Measurements from ENCODE around the gene COL12A1. TPM values are rescaled to one million over a fixed set of nuclear protein-coding genes. Genes with fewer than 3 reads are reported as not detected.

COL12A1 gene
- total RNA-seq, 6 experiments from 2014 or later = 1.1 to 4.4 (median 3.0) TPM

DNA sequence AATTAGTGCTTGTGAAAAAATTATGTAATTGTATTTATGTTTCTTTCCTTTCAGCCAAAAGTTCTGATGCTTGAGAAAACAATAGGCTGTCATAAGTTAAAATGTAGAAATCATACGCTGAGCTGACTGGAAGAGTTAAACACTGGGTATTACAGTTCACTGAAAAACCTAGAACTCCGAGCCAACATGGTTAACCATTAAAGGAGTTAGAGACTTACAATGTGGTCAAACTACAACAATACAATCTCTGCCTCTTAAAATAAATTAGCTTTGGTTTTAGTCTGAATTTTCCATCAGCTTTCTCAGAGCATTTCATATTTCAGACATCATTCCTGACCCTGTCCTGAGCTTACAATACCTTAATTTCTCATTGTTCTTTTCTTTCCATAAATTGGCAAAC, 91.0 kb downstream of the COL12A1 start:
- intact Hi-C loops (cut with DNase I) = no loop called here
- H3K36me3 ChIP-seq = no peaks in the 10 kb centered on the region
- no peak for DNase-seq
- ATAC-seq = peak in 3 of 4 donors; percentile 62 to 81 (median 76)
- no peak overlapping the region for H3K4me3 ChIP-seq
- 13% methylated on average over 2 of the region's 2 CpGs for WGBS (ENCODE audit: insufficient coverage, low coverage, low lambda C conversion rate, missing lambda C conversion rate)
- H3K27ac ChIP-seq = no peak overlapping the region
- no peaks in the 10 kb centered on the region for H3K9me3 ChIP-seq
- no peaks in the 10 kb centered on the region for H3K27me3 ChIP-seq
- H3K4me1 ChIP-seq = no peaks in the 10 kb centered on the region
- TF ChIP-seq, protein P1, sequence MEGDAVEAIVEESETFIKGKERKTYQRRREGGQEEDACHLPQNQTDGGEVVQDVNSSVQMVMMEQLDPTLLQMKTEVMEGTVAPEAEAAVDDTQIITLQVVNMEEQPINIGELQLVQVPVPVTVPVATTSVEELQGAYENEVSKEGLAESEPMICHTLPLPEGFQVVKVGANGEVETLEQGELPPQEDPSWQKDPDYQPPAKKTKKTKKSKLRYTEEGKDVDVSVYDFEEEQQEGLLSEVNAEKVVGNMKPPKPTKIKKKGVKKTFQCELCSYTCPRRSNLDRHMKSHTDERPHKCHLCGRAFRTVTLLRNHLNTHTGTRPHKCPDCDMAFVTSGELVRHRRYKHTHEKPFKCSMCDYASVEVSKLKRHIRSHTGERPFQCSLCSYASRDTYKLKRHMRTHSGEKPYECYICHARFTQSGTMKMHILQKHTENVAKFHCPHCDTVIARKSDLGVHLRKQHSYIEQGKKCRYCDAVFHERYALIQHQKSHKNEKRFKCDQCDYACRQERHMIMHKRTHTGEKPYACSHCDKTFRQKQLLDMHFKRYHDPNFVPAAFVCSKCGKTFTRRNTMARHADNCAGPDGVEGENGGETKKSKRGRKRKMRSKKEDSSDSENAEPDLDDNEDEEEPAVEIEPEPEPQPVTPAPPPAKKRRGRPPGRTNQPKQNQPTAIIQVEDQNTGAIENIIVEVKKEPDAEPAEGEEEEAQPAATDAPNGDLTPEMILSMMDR (IDR thresholded peaks at IDR 0.05) = no peak
- TF ChIP-seq POLR2A (IDR thresholded peaks at IDR 0.05) = no peak

DNA sequence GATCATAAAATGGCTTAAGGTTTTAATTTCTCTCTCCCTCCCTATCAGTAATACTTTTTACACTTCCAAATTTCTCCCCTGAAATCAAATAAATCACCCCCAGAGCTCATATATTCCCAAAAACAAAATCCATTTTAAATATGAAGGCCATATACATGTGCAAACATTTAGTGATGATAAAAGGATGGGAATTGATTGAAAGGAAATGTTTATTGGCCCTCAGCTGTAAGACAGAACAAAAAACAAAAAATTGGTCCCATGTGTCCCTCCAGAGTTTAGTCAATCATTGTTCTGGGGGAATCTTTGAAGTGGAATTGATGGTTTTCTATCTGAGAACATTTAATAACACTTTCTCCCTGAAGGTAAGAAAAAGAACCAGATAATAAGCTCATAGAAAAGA, 91.7 kb downstream of the COL12A1 start:
- no peaks in the 10 kb centered on the region for H3K36me3 ChIP-seq
- H3K4me1 ChIP-seq = no peaks in the 10 kb centered on the region
- no peaks in the 10 kb centered on the region for H3K27me3 ChIP-seq
- H3K4me3 ChIP-seq = no peak overlapping the region
- intact Hi-C loops (cut with DNase I) = no loop called here
- no peaks in the 10 kb centered on the region for H3K9me3 ChIP-seq
- no peak for ATAC-seq
- no peak for TF ChIP-seq POLR2A (IDR thresholded peaks at IDR 0.05)
- TF ChIP-seq, protein P1 (IDR thresholded peaks at IDR 0.05) = no peak
- DNase-seq = no peak
- no peak overlapping the region for H3K27ac ChIP-seq

DNA sequence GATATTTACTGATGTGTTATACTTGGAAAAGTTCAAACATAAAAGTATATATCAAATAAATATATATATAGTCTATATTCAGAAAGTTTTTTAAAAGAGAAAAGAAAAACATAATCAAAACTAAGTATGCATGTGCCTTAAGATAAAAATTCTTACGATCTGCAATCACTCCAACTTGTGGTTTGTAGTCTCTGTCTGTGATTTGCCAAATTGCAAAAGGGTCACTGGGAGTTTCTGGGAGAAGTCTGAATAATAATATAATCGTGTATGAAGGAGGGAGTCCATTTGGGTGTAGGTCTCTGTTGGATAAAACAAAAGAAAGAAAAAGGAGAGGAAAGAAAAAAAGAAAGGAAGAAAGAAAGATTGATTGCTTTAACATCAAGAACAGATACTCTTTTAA, 92.4 kb downstream of the COL12A1 start:
- TF ChIP-seq, protein P1 (IDR thresholded peaks at IDR 0.05) = no peak
- TF ChIP-seq POLR2A (IDR thresholded peaks at IDR 0.05) = no peak
- H3K36me3 ChIP-seq = no peaks in the 10 kb centered on the region
- DNase-seq (no peak), ATAC-seq (no peak)
- no peaks in the 10 kb centered on the region for H3K4me1 ChIP-seq
- H3K4me3 ChIP-seq = no peak overlapping the region
- intact Hi-C loops (cut with DNase I) = no loop called here
- WGBS (ENCODE audit: insufficient coverage, low coverage, low lambda C conversion rate, missing lambda C conversion rate) = 40% methylated on average over 2 of the region's 2 CpGs
- H3K9me3 ChIP-seq = no peaks in the 10 kb centered on the region
- H3K27ac ChIP-seq = no peak overlapping the region
- H3K27me3 ChIP-seq = no peaks in the 10 kb centered on the region

DNA sequence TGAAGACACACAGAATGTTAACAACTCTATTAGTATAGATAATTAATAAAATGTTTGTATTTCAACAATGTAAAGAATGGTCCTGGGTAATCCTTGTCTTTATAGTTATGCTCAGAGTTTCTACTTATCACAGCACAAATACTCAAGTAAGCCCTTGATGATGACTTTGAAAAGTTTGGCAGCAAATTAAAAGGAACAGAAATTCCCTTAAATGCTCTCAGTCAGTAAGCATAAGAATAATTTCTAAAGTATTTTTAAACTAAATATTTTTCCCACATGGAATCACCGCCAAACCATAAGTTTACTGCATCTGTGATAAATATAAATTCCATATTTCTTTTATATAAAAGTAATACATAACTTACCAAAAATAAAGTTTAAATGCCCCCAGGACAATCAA, 96.1 kb downstream of the COL12A1 start:
- DNase-seq (no peak), ATAC-seq (no peak)
- no peaks in the 10 kb centered on the region for H3K27me3 ChIP-seq
- no peaks in the 10 kb centered on the region for H3K36me3 ChIP-seq
- no peak for TF ChIP-seq POLR2A (IDR thresholded peaks at IDR 0.05)
- TF ChIP-seq, protein P1 (IDR thresholded peaks at IDR 0.05) = no peak
- WGBS (ENCODE audit: insufficient coverage, low coverage, low lambda C conversion rate, missing lambda C conversion rate) = 47% methylated on average over 1 of the region's 1 CpG
- H3K9me3 ChIP-seq = no peaks in the 10 kb centered on the region
- no peak overlapping the region for H3K27ac ChIP-seq
- H3K4me3 ChIP-seq = no peak overlapping the region
- no peaks in the 10 kb centered on the region for H3K4me1 ChIP-seq
- intact Hi-C loops (cut with DNase I) = no loop called here

DNA sequence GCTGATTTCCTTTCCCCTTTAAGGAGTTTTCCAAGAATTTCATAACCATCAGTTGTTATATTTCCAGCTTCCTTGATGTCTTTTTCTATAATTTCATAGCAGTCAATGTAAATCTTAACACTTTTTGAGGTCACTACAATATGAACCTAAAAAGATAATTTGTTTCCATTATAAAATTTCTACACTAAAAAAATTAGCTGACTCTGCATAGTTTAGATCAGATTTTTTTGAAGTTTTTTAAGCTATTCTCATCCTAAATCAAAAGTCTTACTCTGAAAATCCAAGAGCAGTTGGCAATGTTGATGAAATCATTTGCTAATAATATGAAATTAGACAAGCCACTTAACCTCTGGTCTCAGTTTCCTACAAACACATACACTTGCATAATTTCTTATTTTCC, 96.8 kb downstream of the COL12A1 start:
- Histone ChIP-seq H3K36me3 (no peaks in the 10 kb centered on the region), H3K9me3 (no peaks in the 10 kb centered on the region), H3K4me1 (no peaks in the 10 kb centered on the region), H3K27me3 (no peaks in the 10 kb centered on the region), H3K4me3 (no peak overlapping the region), H3K27ac (no peak overlapping the region)
- DNase-seq = no peak
- intact Hi-C loops (cut with DNase I) = no loop called here
- no peak for ATAC-seq
- TF ChIP-seq, protein P1 (IDR thresholded peaks at IDR 0.05) = no peak
- no peak for TF ChIP-seq POLR2A (IDR thresholded peaks at IDR 0.05)

Measured in right lobe of liver (tissue), 6 donors.